Natural killer cell (primary cell): ENCODE measurements around the gene MSX2. TPM values are rescaled to one million over a fixed set of nuclear protein-coding genes. Genes with fewer than 3 reads are reported as not detected.

ENCODE experiments used
- ATAC-seq, 3 donors: fragments of 150-1000 bp in 2 of 3; fragments of 200-7000 bp in 1 of 3; cut with Tn5 transposase; 1 replicate in 1 of 3; 2 replicates in 2 of 3; pipeline ENCODE4 v1.10.0; 2021; ENCODE audit warnings: mild to moderate bottlenecking in 2 of 3, moderate library complexity in 2 of 3
- DNase-seq, 2 donors: peaks; one replicate each; pipeline versions ENCODE4 v3.0.0 to v3.0.0-alpha.2; 2013 to 2021; ENCODE audit warnings: mixed read lengths in 1 of 2
- H3K27ac ChIP-seq: one replicate; pipeline ENCODE4 v1.5.1; 2013; ENCODE audit warnings: mild to moderate bottlenecking, low read length
- H3K27me3 ChIP-seq: one replicate; pipeline ENCODE4 v1.6.1; 2013; ENCODE audit warnings: low read length; ENCODE audit not compliant: control insufficient read depth, insufficient read depth
- H3K36me3 ChIP-seq: one replicate; pipeline ENCODE4 v1.6.1; 2013; ENCODE audit warnings: low read length; ENCODE audit not compliant: control insufficient read depth, insufficient read depth
- H3K4me1 ChIP-seq: one replicate; pipeline ENCODE4 v1.6.1; 2013; ENCODE audit warnings: low read length; ENCODE audit not compliant: control insufficient read depth, insufficient read depth
- H3K4me3 ChIP-seq: one replicate; pipeline ENCODE4 v1.5.1; 2013; ENCODE audit warnings: low read length
- H3K9me3 ChIP-seq: one replicate; pipeline ENCODE4 v1.6.1; 2013; ENCODE audit warnings: low read length; ENCODE audit not compliant: control insufficient read depth, insufficient read depth
- H3K27ac Mint-ChIP-seq, 2 donors: one replicate each; pipeline ENCODE4 v1.8.0; 2022; ENCODE audit warnings: mild to moderate bottlenecking in 2 of 2, mixed read lengths in 2 of 2, moderate library complexity in 1 of 2
- H3K27me3 Mint-ChIP-seq, 2 donors: one replicate each; pipeline ENCODE4 v1.8.0; 2022; ENCODE audit warnings: low read depth in 2 of 2, mixed read lengths in 2 of 2
- H3K36me3 Mint-ChIP-seq: one replicate; pipeline ENCODE4 v1.8.0; 2022; ENCODE audit warnings: mixed read lengths
- H3K4me1 Mint-ChIP-seq, 2 donors: one replicate each; pipeline ENCODE4 v1.8.0; 2022; ENCODE audit warnings: mixed read lengths in 2 of 2
- H3K4me3 Mint-ChIP-seq: one replicate; pipeline ENCODE4 v1.8.0; 2022; ENCODE audit warnings: mild to moderate bottlenecking, moderate library complexity, mixed read lengths
- H3K9me3 Mint-ChIP-seq, 2 donors: one replicate each; pipeline ENCODE4 v1.8.0; 2022; ENCODE audit warnings: mixed read lengths in 2 of 2
- WGBS: methylation state at CpG from one replicate; pipeline ENCODE4 v1.1.7; 2013; ENCODE audit warnings: missing lambda C conversion rate; ENCODE audit not compliant: insufficient coverage; 5-methylcytosine and 5-hydroxymethylcytosine counted together
- intact Hi-C: fragments of 100-400 bp; cut with micrococcal nuclease; formaldehyde crosslinking; loops from one replicate; pipeline ENCODE4 v1.14.2; 2022
- total RNA-seq, 4 donors: library from RNA; stranded (reverse); fragments of 120-200 nt in 1 of 4; gene quantifications; one replicate each; pipeline versions ENCODE4 v1.2.3 to v1.2.4, GENCODE V29; 2013 to 2022
- TF ChIP-seq, protein P1 (sequence below): fragments of 200-600 bp; IDR thresholded peaks from one replicate; pipeline ENCODE4 v1.8.0; 2022; ENCODE audit warnings: antibody characterized with exemption

MSX2 gene
- total RNA-seq, 3 donors from 2014 or later (not counting 1 experiment from before 2014, with no cell fraction given): 0.40 TPM; not detected in 2

DNA sequence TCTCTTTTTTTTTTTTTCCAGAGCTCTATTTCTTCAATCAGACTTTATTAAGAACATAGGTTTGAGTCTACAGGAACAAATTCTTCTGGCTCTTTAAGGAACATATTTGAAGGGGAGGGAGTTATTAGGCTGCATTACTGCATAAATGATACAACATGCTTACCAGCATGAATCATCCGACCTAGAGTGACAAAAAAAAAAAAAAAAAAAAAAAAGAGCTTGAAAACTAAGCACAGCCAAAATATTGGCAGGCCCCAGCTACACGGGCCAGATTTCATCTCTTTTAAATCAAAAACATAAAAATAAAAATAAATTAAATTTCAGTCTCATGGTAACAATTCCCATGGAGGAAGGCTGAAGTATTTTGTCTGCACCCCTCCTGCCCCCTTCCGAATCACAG lies 26.3 kb downstream of the MSX2 start:
- TF ChIP-seq, protein P1, sequence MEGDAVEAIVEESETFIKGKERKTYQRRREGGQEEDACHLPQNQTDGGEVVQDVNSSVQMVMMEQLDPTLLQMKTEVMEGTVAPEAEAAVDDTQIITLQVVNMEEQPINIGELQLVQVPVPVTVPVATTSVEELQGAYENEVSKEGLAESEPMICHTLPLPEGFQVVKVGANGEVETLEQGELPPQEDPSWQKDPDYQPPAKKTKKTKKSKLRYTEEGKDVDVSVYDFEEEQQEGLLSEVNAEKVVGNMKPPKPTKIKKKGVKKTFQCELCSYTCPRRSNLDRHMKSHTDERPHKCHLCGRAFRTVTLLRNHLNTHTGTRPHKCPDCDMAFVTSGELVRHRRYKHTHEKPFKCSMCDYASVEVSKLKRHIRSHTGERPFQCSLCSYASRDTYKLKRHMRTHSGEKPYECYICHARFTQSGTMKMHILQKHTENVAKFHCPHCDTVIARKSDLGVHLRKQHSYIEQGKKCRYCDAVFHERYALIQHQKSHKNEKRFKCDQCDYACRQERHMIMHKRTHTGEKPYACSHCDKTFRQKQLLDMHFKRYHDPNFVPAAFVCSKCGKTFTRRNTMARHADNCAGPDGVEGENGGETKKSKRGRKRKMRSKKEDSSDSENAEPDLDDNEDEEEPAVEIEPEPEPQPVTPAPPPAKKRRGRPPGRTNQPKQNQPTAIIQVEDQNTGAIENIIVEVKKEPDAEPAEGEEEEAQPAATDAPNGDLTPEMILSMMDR: no peak
- whole genome bisulfite sequencing: 8% methylated on average over 2 of the region's 3 CpGs
- H3K27me3 Mint-ChIP-seq: peaks cover 38 to 41% of the 10 kb centered on the region in 2 donors
- H3K27ac ChIP-seq: no peak overlapping the region
- ATAC-seq (no peak), DNase-seq (no peak)
- no peak overlapping the region for H3K4me3 ChIP-seq
- peaks cover 14% of the 10 kb centered on the region for H3K27me3 ChIP-seq
- H3K9me3 ChIP-seq: no peaks in the 10 kb centered on the region
- H3K4me1 Mint-ChIP-seq: no peaks in the 10 kb centered on the region
- no peaks in the 10 kb centered on the region for H3K36me3 Mint-ChIP-seq
- intact Hi-C loops: no loop called here
- no peaks in the 10 kb centered on the region for H3K9me3 Mint-ChIP-seq
- H3K4me3 Mint-ChIP-seq: no peak overlapping the region
- no peaks in the 10 kb centered on the region for H3K36me3 ChIP-seq
- no peaks in the 10 kb centered on the region for H3K4me1 ChIP-seq
- H3K27ac Mint-ChIP-seq: no peak overlapping the region

DNA sequence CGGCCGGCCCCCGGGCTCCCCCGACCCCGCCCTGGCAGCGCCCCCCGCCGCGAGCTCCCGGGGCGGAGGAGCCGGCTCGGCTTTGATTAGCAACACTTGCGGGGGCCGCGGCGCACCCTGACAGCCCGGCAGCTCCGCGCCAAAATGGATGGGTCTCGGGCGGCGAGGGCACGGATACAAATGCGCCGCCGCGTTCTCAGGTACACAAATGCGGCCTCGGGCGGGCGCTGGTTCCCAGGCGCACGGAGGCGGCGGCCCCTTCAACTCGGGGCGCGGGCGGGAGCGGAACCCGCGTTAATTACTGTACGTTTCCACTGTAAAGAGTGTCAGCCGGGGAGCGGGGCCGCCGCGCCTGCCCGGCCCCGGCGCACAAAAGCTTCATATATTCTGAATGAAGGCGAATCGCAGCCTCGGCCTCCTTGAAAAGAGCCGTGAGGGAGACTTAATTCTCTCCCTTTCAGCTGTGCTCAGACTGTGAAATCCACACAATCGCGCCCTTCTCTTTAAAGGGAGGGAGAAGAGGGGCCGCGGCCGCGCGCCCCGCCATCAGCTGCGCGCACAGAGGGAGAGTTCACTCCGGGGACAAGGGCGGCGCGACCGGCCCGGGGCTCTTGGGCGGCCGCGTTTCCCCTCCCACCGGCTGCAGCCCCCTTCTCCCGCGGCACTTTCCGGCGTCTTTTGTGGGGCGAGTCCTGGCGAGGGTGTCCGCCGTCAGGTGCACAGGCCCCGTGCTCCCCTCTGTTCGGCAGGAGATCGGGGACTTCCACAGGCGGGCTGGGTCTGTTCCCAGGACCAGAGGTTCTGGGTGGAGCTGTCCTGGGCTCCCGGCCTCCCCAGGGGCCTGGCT lies 27.0 kb downstream of the MSX2 start:
- Mint-ChIP-seq H3K27ac (no peak overlapping the region), H3K4me3 (no peak overlapping the region), H3K9me3 (no peaks in the 10 kb centered on the region), H3K4me1 (no peaks in the 10 kb centered on the region), H3K27me3 (peaks cover 31 to 38% of the 10 kb centered on the region in 2 donors), H3K36me3 (no peaks in the 10 kb centered on the region)
- no peak for ATAC-seq
- TF ChIP-seq, protein P1: no peak
- 3% methylated on average over 89 of the region's 89 CpGs for WGBS
- Histone ChIP-seq H3K36me3 (no peaks in the 10 kb centered on the region), H3K27ac (no peak overlapping the region), H3K9me3 (no peaks in the 10 kb centered on the region), H3K27me3 (peaks cover 14% of the 10 kb centered on the region), H3K4me1 (no peaks in the 10 kb centered on the region), H3K4me3 (no peak overlapping the region)
- no peak for DNase-seq
- intact Hi-C loops: no loop called here

DNA sequence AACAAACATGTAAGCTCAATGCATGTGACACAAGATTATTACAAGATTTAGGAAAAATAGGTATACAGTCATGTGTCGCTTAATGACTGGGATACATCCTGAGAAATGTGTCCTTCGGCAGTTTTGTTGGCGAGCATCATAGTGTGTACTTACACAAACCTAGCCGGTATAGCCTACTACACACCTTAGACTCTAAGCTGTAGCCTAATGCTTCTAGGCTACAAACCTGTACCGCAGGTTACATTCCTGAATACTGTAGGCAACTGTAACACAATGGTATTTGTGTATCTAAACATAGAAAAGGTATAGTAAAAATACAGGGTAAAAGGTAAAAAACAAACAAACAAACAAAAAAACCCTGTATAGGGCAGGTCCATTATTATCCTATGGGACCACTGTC lies 27.7 kb downstream of the MSX2 start:
- intact Hi-C loops: no loop called here
- Mint-ChIP-seq H3K4me1 (no peaks in the 10 kb centered on the region), H3K4me3 (no peak overlapping the region), H3K27ac (no peak overlapping the region), H3K36me3 (no peaks in the 10 kb centered on the region), H3K9me3 (no peaks in the 10 kb centered on the region), H3K27me3 (peaks cover 30 to 38% of the 10 kb centered on the region in 2 donors)
- ATAC-seq: no peak
- TF ChIP-seq, protein P1: no peak
- WGBS: 90% methylated on average over 4 of the region's 5 CpGs
- H3K27ac ChIP-seq: no peak overlapping the region
- H3K36me3 ChIP-seq: no peaks in the 10 kb centered on the region
- no peaks in the 10 kb centered on the region for H3K4me1 ChIP-seq
- DNase-seq: no peak
- H3K27me3 ChIP-seq: peaks cover 14% of the 10 kb centered on the region
- no peaks in the 10 kb centered on the region for H3K9me3 ChIP-seq
- H3K4me3 ChIP-seq: no peak overlapping the region
